Loucy (cell line): ENCODE results near the gene CALHM4.
A peak's percentile ranks its signal among the peaks of the same experiment; 100 is the strongest.

Experiments used
- H2AFZ ChIP-seq: fragments of 200-600 bp; sonication (generic); 2 replicates; pipeline ENCODE4 v1.6.0; 2016; ENCODE audit warnings: antibody characterized with exemption, mild to moderate bottlenecking, low read length, moderate library complexity
- H3F3A ChIP-seq: fragments of 200-600 bp; 2 replicates; pipeline ENCODE4 v1.6.0; 2016; ENCODE audit warnings: antibody characterized with exemption, low read depth, mild to moderate bottlenecking
- H3K27me3 ChIP-seq: fragments of 200-600 bp; sonication (generic); 2 replicates; pipeline ENCODE4 v1.6.1; 2014; ENCODE audit warnings: low read length, mild to moderate bottlenecking; ENCODE audit not compliant: insufficient read depth, poor library complexity, severe bottlenecking
- H3K36me3 ChIP-seq: fragments of 200-600 bp; sonication (generic); 2 replicates; pipeline ENCODE4 v1.6.1; 2016; ENCODE audit warnings: low read length; ENCODE audit not compliant: insufficient read depth
- H3K4me1 ChIP-seq: fragments of 200-600 bp; sonication (generic); 2 replicates; pipeline ENCODE4 v1.5.1; 2014; ENCODE audit warnings: low read length, mild to moderate bottlenecking; ENCODE audit not compliant: insufficient read depth, poor library complexity, severe bottlenecking
- H3K4me2 ChIP-seq: fragments of 200-600 bp; sonication (generic); 2 replicates; pipeline ENCODE4 v1.6.0; 2014; ENCODE audit warnings: antibody characterized with exemption, low read length, low read depth, mild to moderate bottlenecking; ENCODE audit not compliant: poor library complexity, severe bottlenecking
- H3K4me3 ChIP-seq: fragments of 200-600 bp; sonication (generic); 2 replicates; pipeline ENCODE4 v1.5.1; 2014; ENCODE audit warnings: low read length, mild to moderate bottlenecking, mixed read lengths; ENCODE audit not compliant: poor library complexity, severe bottlenecking
- H3K79me2 ChIP-seq: fragments of 200-600 bp; sonication (generic); 2 replicates; pipeline ENCODE4 v1.6.1; 2014; ENCODE audit warnings: low read length; ENCODE audit not compliant: insufficient read depth
- H3K9ac ChIP-seq: fragments of 200-600 bp; sonication (generic); 2 replicates; pipeline ENCODE4 v1.6.0; 2014; ENCODE audit warnings: mild to moderate bottlenecking, low read depth, low read length, moderate library complexity; ENCODE audit not compliant: poor library complexity, severe bottlenecking
- H3K9me2 ChIP-seq: fragments of 200-600 bp; sonication (generic); replicated peaks from 2 replicates; pipeline ENCODE4 v1.6.1; 2016; ENCODE audit warnings: low read depth, low read length, mixed read lengths
- H3K9me3 ChIP-seq: fragments of 200-600 bp; sonication (generic); 2 replicates; pipeline ENCODE4 v1.6.1; 2014; ENCODE audit warnings: mild to moderate bottlenecking, antibody characterized with exemption, low read length, low read depth; ENCODE audit not compliant: insufficient read depth
- H4K20me1 ChIP-seq: fragments of 200-600 bp; sonication (generic); 2 replicates; pipeline ENCODE4 v1.6.0; 2014; ENCODE audit warnings: antibody characterized with exemption, low read length, mild to moderate bottlenecking; ENCODE audit not compliant: insufficient read depth, poor library complexity, severe bottlenecking
- EZH2phosphoT487 ChIP-seq: fragments of 200-600 bp; IDR thresholded peaks from 2 replicates; pipeline ENCODE4 v1.6.1; 2018; ENCODE audit warnings: antibody characterized with exemption, mild to moderate bottlenecking, moderate library complexity, borderline replicate concordance
- TF ChIP-seq, protein P1 (sequence below): fragments of 200-600 bp; sonication (generic); conservative IDR thresholded peaks from 2 replicates; pipeline ENCODE4 v1.5.1; 2014; ENCODE audit warnings: mild to moderate bottlenecking, antibody characterized with exemption, low read length

Gene CALHM4

GRCh38 chr6:116560130-116560529, 6.6 kb downstream of the CALHM4 start:
- peak overlapping the region; percentile 40; the same call in 1 of the 2 replicates for H2AFZ ChIP-seq
- H3K4me3 ChIP-seq: no peak overlapping the region
- H4K20me1 ChIP-seq: no peaks in the 10 kb centered on the region
- H3K4me1 ChIP-seq: no peaks in the 10 kb centered on the region
- no peak for TF ChIP-seq EZH2phosphoT487
- TF ChIP-seq, protein P1, sequence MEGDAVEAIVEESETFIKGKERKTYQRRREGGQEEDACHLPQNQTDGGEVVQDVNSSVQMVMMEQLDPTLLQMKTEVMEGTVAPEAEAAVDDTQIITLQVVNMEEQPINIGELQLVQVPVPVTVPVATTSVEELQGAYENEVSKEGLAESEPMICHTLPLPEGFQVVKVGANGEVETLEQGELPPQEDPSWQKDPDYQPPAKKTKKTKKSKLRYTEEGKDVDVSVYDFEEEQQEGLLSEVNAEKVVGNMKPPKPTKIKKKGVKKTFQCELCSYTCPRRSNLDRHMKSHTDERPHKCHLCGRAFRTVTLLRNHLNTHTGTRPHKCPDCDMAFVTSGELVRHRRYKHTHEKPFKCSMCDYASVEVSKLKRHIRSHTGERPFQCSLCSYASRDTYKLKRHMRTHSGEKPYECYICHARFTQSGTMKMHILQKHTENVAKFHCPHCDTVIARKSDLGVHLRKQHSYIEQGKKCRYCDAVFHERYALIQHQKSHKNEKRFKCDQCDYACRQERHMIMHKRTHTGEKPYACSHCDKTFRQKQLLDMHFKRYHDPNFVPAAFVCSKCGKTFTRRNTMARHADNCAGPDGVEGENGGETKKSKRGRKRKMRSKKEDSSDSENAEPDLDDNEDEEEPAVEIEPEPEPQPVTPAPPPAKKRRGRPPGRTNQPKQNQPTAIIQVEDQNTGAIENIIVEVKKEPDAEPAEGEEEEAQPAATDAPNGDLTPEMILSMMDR: no peak
- no peaks in the 10 kb centered on the region for H3K36me3 ChIP-seq
- no peak overlapping the region for H3K4me2 ChIP-seq
- no peak overlapping the region for H3K9ac ChIP-seq
- H3K9me3 ChIP-seq: no peaks in the 10 kb centered on the region
- no peaks in the 10 kb centered on the region for H3K9me2 ChIP-seq
- H3K27me3 ChIP-seq: no peaks in the 10 kb centered on the region
- no peaks in the 10 kb centered on the region for H3F3A ChIP-seq
- no peaks in the 10 kb centered on the region for H3K79me2 ChIP-seq

DNA sequence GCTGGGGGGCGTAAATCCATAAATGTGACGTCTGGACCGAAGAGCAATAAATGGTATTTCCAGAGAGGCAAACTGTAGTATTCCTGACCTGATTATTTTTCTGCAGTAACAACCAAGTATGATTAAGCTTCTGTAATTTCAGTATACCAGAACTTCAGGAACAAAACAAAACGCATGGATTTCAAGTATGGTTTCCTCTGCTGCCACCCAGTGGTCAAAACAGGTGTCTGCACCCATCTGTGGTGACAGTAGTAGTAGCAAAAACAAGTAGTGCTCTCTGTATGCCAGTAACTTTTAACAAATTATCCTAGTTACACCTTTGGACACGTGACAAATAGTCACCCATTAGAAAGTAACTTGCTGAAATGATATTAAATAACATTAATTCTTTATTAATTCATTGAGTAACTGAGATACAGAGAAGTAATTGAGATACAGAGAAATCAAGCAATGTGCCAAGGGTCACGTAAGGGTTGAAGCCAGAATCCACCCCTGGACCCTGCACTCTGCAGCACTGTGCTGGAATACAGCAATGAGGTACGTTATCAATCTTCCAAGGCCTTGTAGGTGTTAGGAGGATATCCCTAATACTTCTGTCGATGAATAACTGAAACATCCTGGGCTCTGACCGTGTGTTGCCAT, 7.9 kb downstream of the CALHM4 start:
- no peaks in the 10 kb centered on the region for H3F3A ChIP-seq
- TF ChIP-seq, protein P1: peak; percentile 97
- no peak for TF ChIP-seq EZH2phosphoT487
- no peaks in the 10 kb centered on the region for H3K9me2 ChIP-seq
- no peaks in the 10 kb centered on the region for H3K36me3 ChIP-seq
- no peak overlapping the region for H3K4me3 ChIP-seq
- no peak overlapping the region for H3K4me2 ChIP-seq
- H2AFZ ChIP-seq: peak overlapping the region; percentile 39
- H3K9ac ChIP-seq: no peak overlapping the region
- H3K4me1 ChIP-seq: no peaks in the 10 kb centered on the region
- H3K79me2 ChIP-seq: no peaks in the 10 kb centered on the region
- no peaks in the 10 kb centered on the region for H3K9me3 ChIP-seq
- no peaks in the 10 kb centered on the region for H4K20me1 ChIP-seq
- H3K27me3 ChIP-seq: no peaks in the 10 kb centered on the region

GRCh38 chr6:116562019-116562403, 8.5 kb downstream of the CALHM4 start:
- H3K4me2 ChIP-seq: no peak overlapping the region
- TF ChIP-seq, protein P1: no peak
- no peak for TF ChIP-seq EZH2phosphoT487
- no peaks in the 10 kb centered on the region for H3K36me3 ChIP-seq
- H3K27me3 ChIP-seq: no peaks in the 10 kb centered on the region
- no peaks in the 10 kb centered on the region for H3K79me2 ChIP-seq
- H3K9me2 ChIP-seq: no peaks in the 10 kb centered on the region
- H3K9ac ChIP-seq: no peak overlapping the region
- no peaks in the 10 kb centered on the region for H4K20me1 ChIP-seq
- H2AFZ ChIP-seq: no peak overlapping the region
- H3F3A ChIP-seq: no peaks in the 10 kb centered on the region
- no peak overlapping the region for H3K4me3 ChIP-seq
- no peaks in the 10 kb centered on the region for H3K9me3 ChIP-seq
- H3K4me1 ChIP-seq: no peaks in the 10 kb centered on the region
